Measurements from ENCODE around the gene COMMD1.

Gene COMMD1

DNA sequence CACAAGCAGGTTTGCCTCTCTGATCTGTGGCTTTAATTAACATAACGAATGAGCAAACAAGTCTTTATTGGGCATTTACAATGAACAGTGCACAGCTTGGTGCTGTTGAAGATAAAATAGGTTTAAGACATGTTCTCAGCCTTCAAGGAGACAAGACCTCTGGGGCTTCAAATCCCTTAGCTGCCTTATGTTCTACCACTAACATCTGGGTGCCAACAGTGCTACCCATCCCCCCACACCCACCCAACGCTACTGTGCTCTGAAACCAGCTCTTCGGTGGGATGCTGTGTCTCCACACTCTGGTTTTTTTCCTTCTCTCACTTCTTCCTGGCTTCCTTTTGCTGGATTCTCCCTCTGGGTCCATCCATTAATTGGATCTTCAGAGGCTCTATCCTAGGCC is 276.4 kb downstream of the COMMD1 start:
- DNase-seq (ENCODE audit: low read depth), result no peak

DNA sequence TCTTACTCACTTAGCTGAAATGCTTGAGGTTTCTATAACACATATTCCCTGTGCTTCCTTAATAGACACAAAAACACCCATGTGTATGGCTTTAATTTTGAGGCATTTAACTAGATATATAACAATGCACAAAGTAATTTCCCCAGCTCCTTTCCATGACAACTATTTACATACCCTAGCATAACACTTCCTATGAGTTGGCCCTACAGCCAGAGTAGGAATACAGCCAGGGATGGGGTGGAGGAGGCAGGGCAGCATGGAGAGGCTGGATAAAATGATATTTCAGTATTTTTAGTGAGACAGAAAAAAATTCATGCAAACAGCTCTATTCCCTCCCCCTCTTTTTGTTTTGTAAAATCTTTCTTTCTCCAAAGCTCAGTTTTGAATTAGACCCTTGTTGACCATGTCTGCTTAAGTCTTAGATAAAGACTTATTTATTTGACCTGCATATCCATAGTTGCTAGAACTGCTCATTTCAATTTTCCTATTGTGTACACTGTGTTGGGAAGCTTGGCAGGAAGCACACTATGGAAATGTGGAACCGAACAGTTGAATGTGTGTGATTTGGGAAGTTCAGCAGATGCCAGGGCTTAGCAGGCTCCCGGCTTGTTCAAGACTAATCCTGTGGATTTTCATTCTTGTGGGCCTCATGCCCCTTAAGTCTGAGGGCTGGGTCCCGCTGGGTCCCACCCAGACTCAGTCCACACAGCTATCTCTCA is 279.2 kb downstream of the COMMD1 start:
- no peak for DNase-seq (ENCODE audit: low read depth)
